Stimulated activated CD4-positive, alpha-beta T cell treated with anti-CD3 and anti-CD28 coated beads, TNF-alpha, amount 100 ng/mL, for 4 hours (primary cell): ENCODE data around the gene WFDC11.
"Not testable (repeated sequence)": the region's sequence is repeated elsewhere in the genome, so short reads cannot be mapped to it uniquely, and the experiment has no call there.

ENCODE experiments used
- DNase-seq, 3 experiments: peaks; one replicate each; pipeline ENCODE4 v3.0.0-alpha.2; 2020; ENCODE audit warnings: low read depth in 3 of 3

The WFDC11 gene

GRCh38 chr20:45670139-45670538, at the start of gene WFDC11:
TSS of gene WFDC11 (minus strand) at chr20:45670239. CDS start at chr20:45650600, 19,639 bp downstream.
- DNase-seq = no peak

GRCh38 chr20:45716141-45716688, 46.2 kb upstream of the WFDC11 start:
- not testable (repeated sequence) for DNase-seq

GRCh38 chr20:45704969-45705637, 35.1 kb upstream of the WFDC11 start, which contains the start of gene WFDC10B:
TSS of gene WFDC10B (minus strand) at chr20:45705019. CDS start at chr20:45685992, 19,027 bp downstream.
- DNase-seq = no peak

- DNase-seq = no peak
These were observed 31.8 kb upstream of the WFDC11 start, which contains the start of gene WFDC13 for GRCh38 chr20:45701873-45702272. TSS of gene WFDC13 (plus strand) at chr20:45702038. CDS start at chr20:45702124, 86 bp downstream.

GRCh38 chr20:45701104-45701503, 31.1 kb upstream of the WFDC11 start:
- no peak for DNase-seq

- no peak for DNase-seq
These were observed 25.5 kb upstream of the WFDC11 start for GRCh38 chr20:45695496-45695895.

- not testable (repeated sequence) for DNase-seq
These were observed 23.3 kb upstream of the WFDC11 start for GRCh38 chr20:45693346-45693745.

GRCh38 chr20:45685896-45686295, 15.9 kb upstream of the WFDC11 start:
- DNase-seq = no peak

- no peak for DNase-seq
These were observed 9.6 kb upstream of the WFDC11 start for GRCh38 chr20:45679650-45680049.

GRCh38 chr20:45672765-45673164, 2.7 kb upstream of the WFDC11 start:
- DNase-seq = no peak

GRCh38 chr20:45657038-45657437, 13.0 kb downstream of the WFDC11 start:
- DNase-seq = not testable (repeated sequence)

GRCh38 chr20:45651726-45652125, 18.3 kb downstream of the WFDC11 start:
- DNase-seq = not testable (repeated sequence)

GRCh38 chr20:45649312-45649863, 20.7 kb downstream of the WFDC11 start:
- no peak for DNase-seq

- no peak for DNase-seq
These were observed 22.5 kb downstream of the WFDC11 start for GRCh38 chr20:45647441-45648050.

- DNase-seq = no peak
These were observed 23.2 kb downstream of the WFDC11 start for GRCh38 chr20:45646875-45647274.

GRCh38 chr20:45645869-45646268, 24.2 kb downstream of the WFDC11 start:
- DNase-seq = not testable (repeated sequence)

- not testable (repeated sequence) for DNase-seq
These were observed 29.0 kb downstream of the WFDC11 start for GRCh38 chr20:45641076-45641475.

- no peak for DNase-seq
These were observed 30.4 kb downstream of the WFDC11 start for GRCh38 chr20:45639687-45640086.

- no peak for DNase-seq
These were observed 33.5 kb downstream of the WFDC11 start for GRCh38 chr20:45636513-45636912.

- DNase-seq = no peak
These were observed 38.9 kb downstream of the WFDC11 start, which contains the start of gene WFDC9 for GRCh38 chr20:45631184-45631583. TSS of gene WFDC9 (minus strand) at chr20:45631284. CDS start at chr20:45610181, 21,103 bp downstream.

- no peak for DNase-seq
These were observed 39.7 kb downstream of the WFDC11 start for GRCh38 chr20:45630371-45630770.

GRCh38 chr20:45629496-45630100, 40.4 kb downstream of the WFDC11 start, which contains the start of gene WFDC10A:
TSS of gene WFDC10A (plus strand) at chr20:45629739. CDS start at chr20:45629814, 75 bp downstream.
- no peak for DNase-seq
